ENCODE data around the gene GALK1. TPM values are rescaled to one million over a fixed set of nuclear protein-coding genes. Genes with fewer than 3 reads are reported as not detected.

The GALK1 gene
- total and polyA plus RNA-seq, 9 of the 15 experiments (the other 6 are each of a cell fraction or from before 2014, with no cell fraction given), result 0.45 to 51.6 (median 17.4) TPM

DNA sequence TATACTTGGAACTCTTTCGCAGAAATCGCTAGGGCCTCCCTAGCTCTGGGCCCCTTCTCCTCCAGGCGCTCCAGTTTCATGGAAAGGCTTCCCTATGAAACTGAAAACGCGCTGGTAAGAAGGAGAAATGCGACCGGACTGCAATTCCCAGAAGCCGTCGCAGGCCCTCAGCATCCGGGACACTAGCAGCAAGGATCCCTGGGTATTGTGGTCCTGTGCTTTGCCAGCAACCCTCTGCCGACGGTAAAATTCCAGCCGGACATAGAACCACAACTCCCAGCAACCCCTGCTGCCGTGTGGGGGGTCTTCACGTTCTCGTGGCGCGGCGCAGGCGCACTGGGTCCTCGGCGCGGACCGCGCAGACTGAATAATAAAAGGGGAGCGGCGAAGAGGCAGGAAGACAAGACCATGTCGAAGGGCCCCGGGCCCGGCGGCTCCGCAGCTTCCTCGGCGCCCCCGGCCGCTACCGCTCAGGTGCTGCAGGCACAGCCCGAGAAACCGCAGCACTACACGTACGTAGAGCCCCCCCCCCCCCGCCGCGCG, 19.6 kb upstream of the GALK1 start, which contains the start of gene UNK (continued):
- no peak for TF ChIP-seq CBX3 (IDR thresholded peaks at IDR 0.05; ENCODE audit: borderline replicate concordance in 1 of 2, low read length in 2 of 2)
- TF ChIP-seq NCOA6 (IDR thresholded peaks at IDR 0.05), result peak; percentile 90
- no peak for TF ChIP-seq NCOA1 (IDR thresholded peaks at IDR 0.05; ENCODE audit: low read depth)
- TF ChIP-seq XRCC3 (IDR thresholded peaks at IDR 0.05), result no peak
- TF ChIP-seq ZNF12 (CRISPR knock-in tag; IDR thresholded peaks at IDR 0.05), result no peak; the same call in 1 of the 2 replicates
- peak; percentile 78 for TF ChIP-seq NFIC (IDR thresholded peaks at IDR 0.05)
- no peak for TF ChIP-seq ZNF280A (IDR thresholded peaks at IDR 0.05; ENCODE audit: low read depth, partially characterized antibody)
- TF ChIP-seq PCBP1 (IDR thresholded peaks at IDR 0.05; ENCODE audit: low read depth, low read length, poor library complexity, severe bottlenecking), result peak; percentile 73
- TF ChIP-seq ZSCAN29 (IDR thresholded peaks at IDR 0.05), result no peak
- no peak for TF ChIP-seq ZNF324 (CRISPR knock-in tag; IDR thresholded peaks at IDR 0.05)
- TF ChIP-seq CREB3 (tag; conservative IDR thresholded peaks at IDR 0.05; ENCODE audit: low read depth), result peak; percentile 62; the same call in 1 of the 2 replicates
- no peak for TF ChIP-seq POLR2AphosphoS2 (IDR thresholded peaks at IDR 0.05; ENCODE audit: low read length)
- TF ChIP-seq, protein P1, sequence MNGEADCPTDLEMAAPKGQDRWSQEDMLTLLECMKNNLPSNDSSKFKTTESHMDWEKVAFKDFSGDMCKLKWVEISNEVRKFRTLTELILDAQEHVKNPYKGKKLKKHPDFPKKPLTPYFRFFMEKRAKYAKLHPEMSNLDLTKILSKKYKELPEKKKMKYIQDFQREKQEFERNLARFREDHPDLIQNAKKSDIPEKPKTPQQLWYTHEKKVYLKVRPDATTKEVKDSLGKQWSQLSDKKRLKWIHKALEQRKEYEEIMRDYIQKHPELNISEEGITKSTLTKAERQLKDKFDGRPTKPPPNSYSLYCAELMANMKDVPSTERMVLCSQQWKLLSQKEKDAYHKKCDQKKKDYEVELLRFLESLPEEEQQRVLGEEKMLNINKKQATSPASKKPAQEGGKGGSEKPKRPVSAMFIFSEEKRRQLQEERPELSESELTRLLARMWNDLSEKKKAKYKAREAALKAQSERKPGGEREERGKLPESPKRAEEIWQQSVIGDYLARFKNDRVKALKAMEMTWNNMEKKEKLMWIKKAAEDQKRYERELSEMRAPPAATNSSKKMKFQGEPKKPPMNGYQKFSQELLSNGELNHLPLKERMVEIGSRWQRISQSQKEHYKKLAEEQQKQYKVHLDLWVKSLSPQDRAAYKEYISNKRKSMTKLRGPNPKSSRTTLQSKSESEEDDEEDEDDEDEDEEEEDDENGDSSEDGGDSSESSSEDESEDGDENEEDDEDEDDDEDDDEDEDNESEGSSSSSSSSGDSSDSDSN (IDR thresholded peaks at IDR 0.05; ENCODE audit: borderline replicate concordance in 1 of 2, low read depth in 2 of 2, low read length in 2 of 2), result no peak
- TF ChIP-seq, protein P2, sequence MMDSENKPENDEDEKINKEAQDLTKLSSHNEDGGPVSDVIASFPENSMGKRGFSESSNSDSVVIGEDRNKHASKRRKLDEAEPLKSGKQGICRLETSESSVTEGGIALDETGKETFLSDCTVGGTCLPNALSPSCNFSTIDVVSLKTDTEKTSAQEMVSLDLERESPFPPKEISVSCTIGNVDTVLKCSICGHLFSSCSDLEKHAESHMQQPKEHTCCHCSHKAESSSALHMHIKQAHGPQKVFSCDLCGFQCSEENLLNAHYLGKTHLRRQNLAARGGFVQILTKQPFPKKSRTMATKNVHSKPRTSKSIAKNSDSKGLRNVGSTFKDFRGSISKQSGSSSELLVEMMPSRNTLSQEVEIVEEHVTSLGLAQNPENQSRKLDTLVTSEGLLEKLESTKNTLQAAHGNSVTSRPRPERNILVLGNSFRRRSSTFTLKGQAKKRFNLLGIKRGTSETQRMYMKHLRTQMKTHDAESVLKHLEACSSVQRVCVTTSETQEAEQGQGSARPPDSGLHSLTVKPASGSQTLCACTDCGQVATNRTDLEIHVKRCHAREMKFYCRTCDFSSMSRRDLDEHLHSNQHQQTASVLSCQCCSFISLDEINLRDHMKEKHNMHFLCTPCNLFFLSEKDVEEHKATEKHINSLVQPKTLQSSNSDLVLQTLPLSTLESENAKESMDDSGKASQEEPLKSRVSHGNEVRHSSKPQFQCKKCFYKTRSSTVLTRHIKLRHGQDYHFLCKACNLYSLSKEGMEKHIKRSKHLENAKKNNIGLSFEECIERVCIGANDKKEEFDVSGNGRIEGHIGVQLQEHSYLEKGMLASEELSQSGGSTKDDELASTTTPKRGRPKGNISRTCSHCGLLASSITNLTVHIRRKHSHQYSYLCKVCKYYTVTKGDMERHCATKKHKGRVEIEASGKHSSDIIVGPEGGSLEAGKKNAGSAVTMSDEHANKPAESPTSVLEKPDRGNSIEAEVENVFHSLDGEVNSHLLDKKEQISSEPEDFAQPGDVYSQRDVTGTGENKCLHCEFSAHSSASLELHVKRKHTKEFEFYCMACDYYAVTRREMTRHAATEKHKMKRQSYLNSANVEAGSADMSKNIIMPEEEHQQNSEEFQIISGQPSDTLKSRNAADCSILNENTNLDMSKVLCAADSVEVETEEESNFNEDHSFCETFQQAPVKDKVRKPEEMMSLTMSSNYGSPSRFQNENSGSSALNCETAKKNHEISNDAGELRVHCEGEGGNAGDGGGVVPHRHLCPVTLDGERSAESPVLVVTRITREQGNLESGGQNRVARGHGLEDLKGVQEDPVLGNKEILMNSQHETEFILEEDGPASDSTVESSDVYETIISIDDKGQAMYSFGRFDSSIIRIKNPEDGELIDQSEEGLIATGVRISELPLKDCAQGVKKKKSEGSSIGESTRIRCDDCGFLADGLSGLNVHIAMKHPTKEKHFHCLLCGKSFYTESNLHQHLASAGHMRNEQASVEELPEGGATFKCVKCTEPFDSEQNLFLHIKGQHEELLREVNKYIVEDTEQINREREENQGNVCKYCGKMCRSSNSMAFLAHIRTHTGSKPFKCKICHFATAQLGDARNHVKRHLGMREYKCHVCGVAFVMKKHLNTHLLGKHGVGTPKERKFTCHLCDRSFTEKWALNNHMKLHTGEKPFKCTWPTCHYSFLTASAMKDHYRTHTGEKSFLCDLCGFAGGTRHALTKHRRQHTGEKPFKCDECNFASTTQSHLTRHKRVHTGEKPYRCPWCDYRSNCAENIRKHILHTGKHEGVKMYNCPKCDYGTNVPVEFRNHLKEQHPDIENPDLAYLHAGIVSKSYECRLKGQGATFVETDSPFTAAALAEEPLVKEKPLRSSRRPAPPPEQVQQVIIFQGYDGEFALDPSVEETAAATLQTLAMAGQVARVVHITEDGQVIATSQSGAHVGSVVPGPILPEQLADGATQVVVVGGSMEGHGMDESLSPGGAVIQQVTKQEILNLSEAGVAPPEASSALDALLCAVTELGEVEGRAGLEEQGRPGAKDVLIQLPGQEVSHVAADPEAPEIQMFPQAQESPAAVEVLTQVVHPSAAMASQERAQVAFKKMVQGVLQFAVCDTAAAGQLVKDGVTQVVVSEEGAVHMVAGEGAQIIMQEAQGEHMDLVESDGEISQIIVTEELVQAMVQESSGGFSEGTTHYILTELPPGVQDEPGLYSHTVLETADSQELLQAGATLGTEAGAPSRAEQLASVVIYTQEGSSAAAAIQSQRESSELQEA (IDR thresholded peaks at IDR 0.05; ENCODE audit: low read depth), result no peak
- no peak for TF ChIP-seq YBX1 (IDR thresholded peaks at IDR 0.05)
- TF ChIP-seq NR1H2 (CRISPR knock-in tag; IDR thresholded peaks at IDR 0.05), result no peak

All from K562 (cell line).